ENCODE results near the gene PLK3.

PLK3 gene

GRCh38 chr1:44827197-44828002 is 27.2 kb downstream of the PLK3 start:
- Histone ChIP-seq H3F3A (ENCODE audit: insufficient read depth, low read length) (no peaks in the 10 kb centered on the region), H4K20me1 (ENCODE audit: insufficient read depth, low read length) (no peaks in the 10 kb centered on the region), H2AFZ (ENCODE audit: low read length) (no peak overlapping the region), H3K4me3 (ENCODE audit: low read length) (no peak overlapping the region), H3K9ac (ENCODE audit: low read length) (no peak overlapping the region), H3K4me2 (ENCODE audit: low read depth, low read length) (no peak overlapping the region), H3K79me2 (ENCODE audit: low read length) (no peaks in the 10 kb centered on the region), H3K27ac (ENCODE audit: low read length) (no peak overlapping the region), H3K9me2 (replicated peaks; ENCODE audit: insufficient read depth, low read length) (no peaks in the 10 kb centered on the region), H3K4me1 (ENCODE audit: low read length) (no peaks in the 10 kb centered on the region), H3K36me3 (replicated peaks; ENCODE audit: insufficient read depth, low read length) (no peaks in the 10 kb centered on the region), H3K27me3 (replicated peaks; ENCODE audit: insufficient read depth, low read length) (no peaks in the 10 kb centered on the region), H3K9me3 (replicated peaks; ENCODE audit: insufficient read depth, low read length) (no peaks in the 10 kb centered on the region)
- TF ChIP-seq CTCF (IDR thresholded peaks at IDR 0.05; ENCODE audit: low read length): no peak
- TF ChIP-seq EZH2 (optimal IDR thresholded peaks at IDR 0.05; ENCODE audit: low read depth, low read length): no peak
- TF ChIP-seq EZH2phosphoT487 (IDR thresholded peaks at IDR 0.05; ENCODE audit: low read length): no peak
- no peak for DNase-seq

GRCh38 chr1:44828003-44828651 is 27.9 kb downstream of the PLK3 start:
- no peaks in the 10 kb centered on the region for H4K20me1 ChIP-seq (ENCODE audit: insufficient read depth, low read length)

GRCh38 chr1:44828841-44829440 is 28.8 kb downstream of the PLK3 start:
- no peak overlapping the region for H2AFZ ChIP-seq (ENCODE audit: low read length)
- no peaks in the 10 kb centered on the region for H3K9me3 ChIP-seq (replicated peaks; ENCODE audit: insufficient read depth, low read length)
- no peak overlapping the region for H3K27ac ChIP-seq (ENCODE audit: low read length)
- no peaks in the 10 kb centered on the region for H3K79me2 ChIP-seq (ENCODE audit: low read length)
- no peak overlapping the region for H3K4me2 ChIP-seq (ENCODE audit: low read depth, low read length)
- H3K27me3 ChIP-seq (replicated peaks; ENCODE audit: insufficient read depth, low read length): no peaks in the 10 kb centered on the region
- H3K4me3 ChIP-seq (ENCODE audit: low read length): no peak overlapping the region
- H3K9me2 ChIP-seq (replicated peaks; ENCODE audit: insufficient read depth, low read length): no peaks in the 10 kb centered on the region
- H3K4me1 ChIP-seq (ENCODE audit: low read length): no peaks in the 10 kb centered on the region
- no peak overlapping the region for H3K9ac ChIP-seq (ENCODE audit: low read length)
- H3K36me3 ChIP-seq (replicated peaks; ENCODE audit: insufficient read depth, low read length): no peaks in the 10 kb centered on the region
- TF ChIP-seq EZH2phosphoT487 (IDR thresholded peaks at IDR 0.05; ENCODE audit: low read length): no peak
- no peak for TF ChIP-seq EZH2 (optimal IDR thresholded peaks at IDR 0.05; ENCODE audit: low read depth, low read length)
- no peak for TF ChIP-seq CTCF (IDR thresholded peaks at IDR 0.05; ENCODE audit: low read length)
- no peak for DNase-seq
- H3F3A ChIP-seq (ENCODE audit: insufficient read depth, low read length): no peaks in the 10 kb centered on the region
- H4K20me1 ChIP-seq (ENCODE audit: insufficient read depth, low read length): no peaks in the 10 kb centered on the region

More at GRCh38 chr1:44828003-44828651, 27.9 kb downstream of the PLK3 start:
- no peak overlapping the region for H3K4me3 ChIP-seq (ENCODE audit: low read length)
- no peak overlapping the region for H3K27ac ChIP-seq (ENCODE audit: low read length)
- no peaks in the 10 kb centered on the region for H3K27me3 ChIP-seq (replicated peaks; ENCODE audit: insufficient read depth, low read length)
- H3K4me2 ChIP-seq (ENCODE audit: low read depth, low read length): no peak overlapping the region
- H3K9ac ChIP-seq (ENCODE audit: low read length): no peak overlapping the region
- H2AFZ ChIP-seq (ENCODE audit: low read length): no peak overlapping the region
- no peaks in the 10 kb centered on the region for H3K9me3 ChIP-seq (replicated peaks; ENCODE audit: insufficient read depth, low read length)
- H3K4me1 ChIP-seq (ENCODE audit: low read length): no peaks in the 10 kb centered on the region
- H3K9me2 ChIP-seq (replicated peaks; ENCODE audit: insufficient read depth, low read length): no peaks in the 10 kb centered on the region
- no peak for TF ChIP-seq EZH2phosphoT487 (IDR thresholded peaks at IDR 0.05; ENCODE audit: low read length)
- TF ChIP-seq EZH2 (optimal IDR thresholded peaks at IDR 0.05; ENCODE audit: low read depth, low read length): no peak
- no peak for TF ChIP-seq CTCF (IDR thresholded peaks at IDR 0.05; ENCODE audit: low read length)
- H3F3A ChIP-seq (ENCODE audit: insufficient read depth, low read length): no peaks in the 10 kb centered on the region
- DNase-seq: no peak
- no peaks in the 10 kb centered on the region for H3K36me3 ChIP-seq (replicated peaks; ENCODE audit: insufficient read depth, low read length)
- no peaks in the 10 kb centered on the region for H3K79me2 ChIP-seq (ENCODE audit: low read length)

Measured in MM.1S (cell line).